HG03520 (cell line): Measurements from ENCODE around the gene RHBDD1.

Source experiments
- ATAC-seq: cut with Tn5 transposase; IDR thresholded peaks from one replicate; pipeline ENCODE4 v1.9.1; 2021; ENCODE audit warnings: mild to moderate bottlenecking, moderate library complexity; ENCODE audit not compliant: unreplicated experiment

Gene RHBDD1

GRCh38 chr2:226978300-226978699, 142.4 kb downstream of the RHBDD1 start:
- ATAC-seq = no peak

- ATAC-seq = no peak
Measured at GRCh38 chr2:226979004-226979403, 143.2 kb downstream of the RHBDD1 start.

GRCh38 chr2:226981791-226982326, 146.0 kb downstream of the RHBDD1 start:
- ATAC-seq = no peak

- ATAC-seq = peak; percentile 10
Measured at GRCh38 chr2:226983895-226984749, 148.3 kb downstream of the RHBDD1 start.

- ATAC-seq = peak; percentile 99
Measured at GRCh38 chr2:226984750-226985582, 149.1 kb downstream of the RHBDD1 start.

- no peak for ATAC-seq
Measured at GRCh38 chr2:226985583-226985946, 149.7 kb downstream of the RHBDD1 start.

- ATAC-seq = no peak
Measured at GRCh38 chr2:226991663-226992062, 155.8 kb downstream of the RHBDD1 start.

GRCh38 chr2:226993171-226993570, 157.3 kb downstream of the RHBDD1 start:
- no peak for ATAC-seq

GRCh38 chr2:226994775-226995174, 158.9 kb downstream of the RHBDD1 start:
- ATAC-seq = no peak

- peak; percentile 47 for ATAC-seq
Measured at GRCh38 chr2:226995625-226996041, 159.8 kb downstream of the RHBDD1 start.

- ATAC-seq = no peak
Measured at GRCh38 chr2:226999661-227000060, 163.8 kb downstream of the RHBDD1 start.

- no peak for ATAC-seq
Measured at GRCh38 chr2:227000123-227000522, 164.3 kb downstream of the RHBDD1 start.

GRCh38 chr2:227004482-227004881, 168.6 kb downstream of the RHBDD1 start:
- ATAC-seq = no peak

- ATAC-seq = no peak
Measured at GRCh38 chr2:227006189-227006897, 170.5 kb downstream of the RHBDD1 start.

- ATAC-seq = no peak
Measured at GRCh38 chr2:227007148-227007547, 171.3 kb downstream of the RHBDD1 start.

GRCh38 chr2:227007940-227008339, 172.1 kb downstream of the RHBDD1 start:
- ATAC-seq = no peak

- no peak for ATAC-seq
Measured at GRCh38 chr2:227010433-227010832, 174.6 kb downstream of the RHBDD1 start.

GRCh38 chr2:227013330-227013729, 177.5 kb downstream of the RHBDD1 start:
- ATAC-seq = no peak

GRCh38 chr2:227013881-227014280, 178.0 kb downstream of the RHBDD1 start:
- no peak for ATAC-seq

- no peak for ATAC-seq
Measured at GRCh38 chr2:227016894-227017293, 181.0 kb downstream of the RHBDD1 start.

GRCh38 chr2:227020416-227020815, 184.6 kb downstream of the RHBDD1 start:
- ATAC-seq = no peak
